B cell (primary cell): ENCODE measurements around the gene ZMYND8.

Experiments
- CTCF ChIP-seq: fragments of 200-600 bp; IDR thresholded peaks from one replicate; pipeline ENCODE4 v1.8.0; 2022; ENCODE audit warnings: antibody characterized with exemption, mild to moderate bottlenecking
- EZH2 ChIP-seq: IDR thresholded peaks from 2 replicates; pipeline ENCODE4 v1.6.1; 2012; ENCODE audit warnings: borderline replicate concordance, low read depth, mild to moderate bottlenecking, moderate library complexity, low read length; ENCODE audit not compliant: insufficient read depth, poor library complexity, severe bottlenecking

DNA sequence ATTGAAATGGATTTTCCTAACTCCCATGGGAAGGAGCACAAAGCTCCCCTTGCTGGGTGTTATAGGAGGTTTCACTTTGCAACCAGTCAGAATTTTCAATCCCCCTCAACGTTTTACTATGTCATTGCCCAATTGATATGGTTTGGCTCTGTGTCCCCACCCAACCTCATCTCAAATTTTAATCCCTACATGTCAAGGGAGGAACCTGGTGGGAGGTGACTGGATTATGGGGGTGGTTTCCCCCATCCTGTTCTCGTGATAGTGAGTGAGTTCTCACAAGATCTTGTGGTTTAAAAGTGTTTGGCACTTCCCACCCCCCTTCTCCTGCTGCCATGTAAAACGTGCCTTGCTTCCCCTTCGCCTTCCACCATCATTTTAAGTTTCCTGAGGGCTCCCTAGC lies 62.9 kb downstream of the ZMYND8 start:
- TF ChIP-seq EZH2: no peak
- no peak for TF ChIP-seq CTCF
